ENCODE data around the gene PPIP5K1.
"Not testable (repeated sequence)": the region's sequence is repeated elsewhere in the genome, so short reads cannot be mapped to it uniquely, and the experiment has no call there.

PPIP5K1 gene

GRCh38 chr15:43538091-43538490 is 51.9 kb downstream of the PPIP5K1 start:
- H3K36me3 ChIP-seq (ENCODE audit: insufficient read depth, low read length), result peaks cover 8% of the 10 kb centered on the region
- no peaks in the 10 kb centered on the region for H3K9me3 ChIP-seq (replicated peaks; ENCODE audit: low read length)
- no peaks in the 10 kb centered on the region for H3K4me1 ChIP-seq (ENCODE audit: control insufficient read depth, insufficient read depth, low read length)
- H3K4me3 ChIP-seq (ENCODE audit: low read length), result no peak overlapping the region
- no peaks in the 10 kb centered on the region for H3K27me3 ChIP-seq (ENCODE audit: control insufficient read depth, insufficient read depth, low read length)
- H3K4me2 ChIP-seq (ENCODE audit: low read length), result no peak overlapping the region
- no peak overlapping the region for H3K9ac ChIP-seq (ENCODE audit: low read depth, low read length)

- Histone ChIP-seq H3K9ac (ENCODE audit: low read depth, low read length) (no peak overlapping the region), H3K36me3 (ENCODE audit: insufficient read depth, low read length) (peaks cover 8% of the 10 kb centered on the region), H3K9me3 (replicated peaks; ENCODE audit: low read length) (no peaks in the 10 kb centered on the region), H3K4me1 (ENCODE audit: control insufficient read depth, insufficient read depth, low read length) (no peaks in the 10 kb centered on the region), H3K4me3 (ENCODE audit: low read length) (no peak overlapping the region), H3K4me2 (ENCODE audit: low read length) (no peak overlapping the region), H3K27me3 (ENCODE audit: control insufficient read depth, insufficient read depth, low read length) (no peaks in the 10 kb centered on the region)
These were observed 55.1 kb downstream of the PPIP5K1 start for GRCh38 chr15:43534897-43535296.

- not testable (repeated sequence) for H3K4me3 ChIP-seq (ENCODE audit: low read length); H3K9ac ChIP-seq (ENCODE audit: low read depth, low read length); H3K4me2 ChIP-seq (ENCODE audit: low read length); H3K27me3 ChIP-seq (ENCODE audit: control insufficient read depth, insufficient read depth, low read length); H3K36me3 ChIP-seq (ENCODE audit: insufficient read depth, low read length); H3K4me1 ChIP-seq (ENCODE audit: control insufficient read depth, insufficient read depth, low read length); H3K9me3 ChIP-seq (replicated peaks; ENCODE audit: low read length)
These were observed 57.2 kb downstream of the PPIP5K1 start for GRCh38 chr15:43532826-43533225.

GRCh38 chr15:43531018-43531670 is 58.9 kb downstream of the PPIP5K1 start:
- Histone ChIP-seq H3K9me3 (replicated peaks; ENCODE audit: low read length) (no peaks in the 10 kb centered on the region), H3K36me3 (ENCODE audit: insufficient read depth, low read length) (peaks cover 13% of the 10 kb centered on the region), H3K4me1 (ENCODE audit: control insufficient read depth, insufficient read depth, low read length) (no peaks in the 10 kb centered on the region), H3K9ac (ENCODE audit: low read depth, low read length) (no peak overlapping the region), H3K27me3 (ENCODE audit: control insufficient read depth, insufficient read depth, low read length) (no peaks in the 10 kb centered on the region), H3K4me3 (ENCODE audit: low read length) (no peak overlapping the region), H3K4me2 (ENCODE audit: low read length) (no peak overlapping the region)

GRCh38 chr15:43529587-43530345 is 60.2 kb downstream of the PPIP5K1 start:
- Histone ChIP-seq H3K9me3 (replicated peaks; ENCODE audit: low read length) (no peaks in the 10 kb centered on the region), H3K4me1 (ENCODE audit: control insufficient read depth, insufficient read depth, low read length) (no peaks in the 10 kb centered on the region), H3K9ac (ENCODE audit: low read depth, low read length) (no peak overlapping the region), H3K4me3 (ENCODE audit: low read length) (no peak overlapping the region), H3K4me2 (ENCODE audit: low read length) (no peak overlapping the region), H3K36me3 (ENCODE audit: insufficient read depth, low read length) (peaks cover 23% of the 10 kb centered on the region), H3K27me3 (ENCODE audit: control insufficient read depth, insufficient read depth, low read length) (no peaks in the 10 kb centered on the region)

- Histone ChIP-seq H3K36me3 (ENCODE audit: insufficient read depth, low read length) (peaks cover 24% of the 10 kb centered on the region), H3K4me3 (ENCODE audit: low read length) (no peak overlapping the region), H3K9me3 (replicated peaks; ENCODE audit: low read length) (no peaks in the 10 kb centered on the region), H3K9ac (ENCODE audit: low read depth, low read length) (no peak overlapping the region), H3K27me3 (ENCODE audit: control insufficient read depth, insufficient read depth, low read length) (no peaks in the 10 kb centered on the region), H3K4me2 (ENCODE audit: low read length) (no peak overlapping the region), H3K4me1 (ENCODE audit: control insufficient read depth, insufficient read depth, low read length) (no peaks in the 10 kb centered on the region)
These were observed 60.9 kb downstream of the PPIP5K1 start for GRCh38 chr15:43529141-43529540.

- H3K4me3 ChIP-seq (ENCODE audit: low read length), result no peak overlapping the region
- no peak overlapping the region for H3K4me2 ChIP-seq (ENCODE audit: low read length)
- H3K9ac ChIP-seq (ENCODE audit: low read depth, low read length), result no peak overlapping the region
- H3K4me1 ChIP-seq (ENCODE audit: control insufficient read depth, insufficient read depth, low read length), result no peaks in the 10 kb centered on the region
- H3K36me3 ChIP-seq (ENCODE audit: insufficient read depth, low read length), result peaks cover 30% of the 10 kb centered on the region
- no peaks in the 10 kb centered on the region for H3K27me3 ChIP-seq (ENCODE audit: control insufficient read depth, insufficient read depth, low read length)
- no peaks in the 10 kb centered on the region for H3K9me3 ChIP-seq (replicated peaks; ENCODE audit: low read length)
These were observed 61.4 kb downstream of the PPIP5K1 start for GRCh38 chr15:43528542-43529007.

GRCh38 chr15:43527802-43528541 is 62.0 kb downstream of the PPIP5K1 start:
- Histone ChIP-seq H3K27me3 (ENCODE audit: control insufficient read depth, insufficient read depth, low read length) (no peaks in the 10 kb centered on the region), H3K9ac (ENCODE audit: low read depth, low read length) (no peak overlapping the region), H3K4me2 (ENCODE audit: low read length) (no peak overlapping the region), H3K36me3 (ENCODE audit: insufficient read depth, low read length) (peaks cover 36% of the 10 kb centered on the region), H3K4me1 (ENCODE audit: control insufficient read depth, insufficient read depth, low read length) (no peaks in the 10 kb centered on the region), H3K4me3 (ENCODE audit: low read length) (no peak overlapping the region), H3K9me3 (replicated peaks; ENCODE audit: low read length) (no peaks in the 10 kb centered on the region)

GRCh38 chr15:43527016-43527801 is 62.8 kb downstream of the PPIP5K1 start:
- Histone ChIP-seq H3K4me1 (ENCODE audit: control insufficient read depth, insufficient read depth, low read length) (no peaks in the 10 kb centered on the region), H3K9ac (ENCODE audit: low read depth, low read length) (no peak overlapping the region), H3K9me3 (replicated peaks; ENCODE audit: low read length) (no peaks in the 10 kb centered on the region), H3K4me2 (ENCODE audit: low read length) (no peak overlapping the region), H3K4me3 (ENCODE audit: low read length) (no peak overlapping the region), H3K27me3 (ENCODE audit: control insufficient read depth, insufficient read depth, low read length) (no peaks in the 10 kb centered on the region), H3K36me3 (ENCODE audit: insufficient read depth, low read length) (peaks cover 42% of the 10 kb centered on the region)

- H3K36me3 ChIP-seq (ENCODE audit: insufficient read depth, low read length), result peaks cover 50% of the 10 kb centered on the region
- H3K27me3 ChIP-seq (ENCODE audit: control insufficient read depth, insufficient read depth, low read length), result no peaks in the 10 kb centered on the region
- H3K4me1 ChIP-seq (ENCODE audit: control insufficient read depth, insufficient read depth, low read length), result no peaks in the 10 kb centered on the region
- H3K4me2 ChIP-seq (ENCODE audit: low read length), result no peak overlapping the region
- no peak overlapping the region for H3K9ac ChIP-seq (ENCODE audit: low read depth, low read length)
- no peaks in the 10 kb centered on the region for H3K9me3 ChIP-seq (replicated peaks; ENCODE audit: low read length)
- H3K4me3 ChIP-seq (ENCODE audit: low read length), result no peak overlapping the region
These were observed 63.6 kb downstream of the PPIP5K1 start for GRCh38 chr15:43526261-43526930.
